Activated T-helper 1 cell treated with anti-CD3 and anti-CD28 coated beads, Interleukin-12 subunit alpha, Interleukin-12 subunit beta, Interleukin-2, Interleukin-4 antibody, amounts not matched to agents 30 ng/mL and 10 ng/mL and 1 ng/mL, durations not matched to agents 14 hours and 24 hours and 36 hours (primary cell): ENCODE results near the gene INHBE. TPM values are rescaled to one million over a fixed set of nuclear protein-coding genes. Genes with fewer than 3 reads are reported as not detected.
"Not testable (repeated sequence)": the region's sequence is repeated elsewhere in the genome, so short reads cannot be mapped to it uniquely, and the experiment has no call there.

Experiments used
- DNase-seq: peaks from one replicate; pipeline ENCODE4 v3.0.0; 2021; ENCODE audit warnings: low spot score
- H3K27ac Mint-ChIP-seq: one replicate; pipeline ENCODE4 v1.8.0; 2021; ENCODE audit warnings: mild to moderate bottlenecking, mixed read lengths
- H3K27me3 Mint-ChIP-seq: one replicate; pipeline ENCODE4 v1.8.0; 2022; ENCODE audit warnings: mild to moderate bottlenecking, moderate library complexity, mixed read lengths; ENCODE audit not compliant: insufficient read depth
- H3K36me3 Mint-ChIP-seq: one replicate; pipeline ENCODE4 v1.8.0; 2021; ENCODE audit warnings: low read depth, mixed read lengths
- H3K4me1 Mint-ChIP-seq: one replicate; pipeline ENCODE4 v1.8.0; 2021; ENCODE audit warnings: low read depth, mixed read lengths
- H3K4me3 Mint-ChIP-seq: one replicate; pipeline ENCODE4 v1.8.0; 2021; ENCODE audit warnings: mild to moderate bottlenecking, moderate library complexity, mixed read lengths
- H3K9me3 Mint-ChIP-seq: one replicate; pipeline ENCODE4 v1.8.0; 2021; ENCODE audit warnings: mixed read lengths
- intact Hi-C: fragments of 100-400 bp; cut with micrococcal nuclease; formaldehyde crosslinking; loops from one replicate; pipeline ENCODE4 v1.15.1; 2024
- total RNA-seq: library from RNA; stranded (reverse); gene quantifications from 2 replicates; pipeline ENCODE4 v1.2.3, GENCODE V29; 2022

The INHBE gene
- total RNA-seq, 1 donor from 2014 or later, result 0.41 TPM

GRCh38 chr12:57506541-57506940 lies 51.4 kb downstream of the INHBE start:
- DNase-seq, intact Hi-C loops, H3K27ac Mint-ChIP-seq, H3K9me3 Mint-ChIP-seq, H3K27me3 Mint-ChIP-seq, H3K4me3 Mint-ChIP-seq, H3K4me1 Mint-ChIP-seq: not testable (repeated sequence)
- peaks cover 38% of the 10 kb centered on the region for H3K36me3 Mint-ChIP-seq

Other genes starting within 250 kb of the INHBE start
- gene NXPH4, start 238.5 kb upstream of the INHBE start, total RNA-seq, result 0.36 and 0.49 TPM in 2 replicates
- 276 and 280 TPM in 2 replicates for gene SHMT2, start 225.6 kb upstream of the INHBE start, total RNA-seq
- gene STAC3, start 204.1 kb upstream of the INHBE start, total RNA-seq, result 3.1 and 4.2 TPM in 2 replicates
- gene R3HDM2, start 24.3 kb upstream of the INHBE start, total RNA-seq, result 39.0 and 44.6 TPM in 2 replicates
- gene INHBC, start 20.5 kb upstream of the INHBE start, total RNA-seq, result 0.15 TPM in 1 of 2 replicates, not detected in the other
- 1.5 and 2.5 TPM in 2 replicates for gene GLI1, start 4.5 kb downstream of the INHBE start, total RNA-seq
- gene ARHGAP9, start 24.6 kb downstream of the INHBE start, total RNA-seq, result 102 TPM in 2 replicates
- 283 and 318 TPM in 2 replicates for gene MARS1, start 32.8 kb downstream of the INHBE start, total RNA-seq
- gene DDIT3, start 65.2 kb downstream of the INHBE start, total RNA-seq, result 17.8 and 18.1 TPM in 2 replicates
- 63.3 and 66.8 TPM in 2 replicates for gene MBD6, start 67.5 kb downstream of the INHBE start, total RNA-seq
- 78.6 and 83.5 TPM in 2 replicates for gene DCTN2, start 91.9 kb downstream of the INHBE start, total RNA-seq
- 2.4 TPM in 2 replicates for gene KIF5A, start 94.7 kb downstream of the INHBE start, total RNA-seq
- 22.8 and 25.7 TPM in 2 replicates for gene PIP4K2C, start 135.9 kb downstream of the INHBE start, total RNA-seq
- 16.8 and 18.5 TPM in 2 replicates for gene DTX3, start 149.5 kb downstream of the INHBE start, total RNA-seq
- gene ARHGEF25, start 156.1 kb downstream of the INHBE start, total RNA-seq, result 0.60 and 1.5 TPM in 2 replicates
- gene B4GALNT1, start 177.9 kb downstream of the INHBE start, total RNA-seq, result 4.4 and 4.6 TPM in 2 replicates
- 99.6 and 100.0 TPM in 2 replicates for gene OS9, start 238.8 kb downstream of the INHBE start, total RNA-seq